Uterus (tissue), 2 donors: ENCODE data around the gene RTP5.

Experiments
- CTCF ChIP-seq, 4 experiments: fragments of 200-600 bp in 2 of 4; fragments of 450-650 bp in 2 of 4; sonication (generic) in 2 of 4; IDR thresholded peaks; one replicate each; pipeline ENCODE4 v1.5.1; 2016 to 2019; ENCODE audit warnings: antibody characterized with exemption in 4 of 4, mild to moderate bottlenecking in 2 of 4, moderate library complexity in 1 of 4
- POLR2A ChIP-seq, 2 donors: fragments of 450-650 bp; IDR thresholded peaks; one replicate each; pipeline ENCODE4 v1.6.1; 2016; ENCODE audit warnings: antibody characterized with exemption in 2 of 2, mild to moderate bottlenecking in 1 of 2, moderate library complexity in 1 of 2

GRCh38 chr2:241876528-241877196, 7.1 kb downstream of the RTP5 start:
- TF ChIP-seq CTCF (IDR thresholded peaks at IDR 0.05): no peak
- TF ChIP-seq POLR2A (IDR thresholded peaks at IDR 0.05): no peak
